Naive B cell (primary cell): ENCODE measurements around the gene CCDC148. TPM values are rescaled to one million over a fixed set of nuclear protein-coding genes. Genes with fewer than 3 reads are reported as not detected.
"Not testable (repeated sequence)": the region's sequence is repeated elsewhere in the genome, so short reads cannot be mapped to it uniquely, and the experiment has no call there.

Experiments used
- ATAC-seq, 2 donors: fragments of 150-1000 bp; cut with Tn5 transposase; 2 replicates each; pipeline ENCODE4 v1.10.0; 2021; ENCODE audit warnings: low read depth in 2 of 2, mild to moderate bottlenecking in 2 of 2, moderate library complexity in 2 of 2
- DNase-seq: peaks from one replicate; pipeline ENCODE4 v3.0.0; 2022
- H3K27ac Mint-ChIP-seq, 6 donors: one replicate each; pipeline ENCODE4 v1.8.0; 2020 to 2022; ENCODE audit warnings: mild to moderate bottlenecking in 6 of 6, mixed read lengths in 6 of 6, moderate library complexity in 5 of 6, inconsistent platforms in 2 of 6
- H3K27me3 Mint-ChIP-seq, 3 donors: one replicate each; pipeline ENCODE4 v1.8.0; 2021 to 2022; ENCODE audit warnings: mixed read lengths in 3 of 3, mild to moderate bottlenecking in 1 of 3
- H3K36me3 Mint-ChIP-seq, 2 donors: one replicate each; pipeline ENCODE4 v1.8.0; 2020 to 2022; ENCODE audit warnings: mixed read lengths in 2 of 2, inconsistent platforms in 1 of 2, mild to moderate bottlenecking in 1 of 2
- H3K4me1 Mint-ChIP-seq, 3 donors: one replicate each; pipeline ENCODE4 v1.8.0; 2020 to 2022; ENCODE audit warnings: mixed read lengths in 3 of 3, inconsistent platforms in 1 of 3, mild to moderate bottlenecking in 1 of 3, moderate library complexity in 1 of 3
- H3K4me3 Mint-ChIP-seq, 8 donors: one replicate each; pipeline ENCODE4 v1.8.0; 2020 to 2022; ENCODE audit warnings: mild to moderate bottlenecking in 8 of 8, mixed read lengths in 8 of 8, moderate library complexity in 8 of 8, inconsistent platforms in 2 of 8
- H3K9me3 Mint-ChIP-seq, 7 donors: one replicate each; pipeline ENCODE4 v1.8.0; 2020 to 2022; ENCODE audit warnings: mixed read lengths in 7 of 7, mild to moderate bottlenecking in 5 of 7, inconsistent platforms in 2 of 7, moderate library complexity in 1 of 7
- polyA plus RNA-seq, 6 donors: library from polyadenylated mRNA; unstranded; fragments of 300-500 nt; fragmentation: Illumina TruSeq; gene quantifications; one replicate each; pipeline ENCODE4 v1.2.3, GENCODE V29; 2021; ENCODE audit warnings: low read depth in 6 of 6

The CCDC148 gene
- polyA plus RNA-seq, 6 donors from 2014 or later = not detected

- H3K36me3 Mint-ChIP-seq, H3K4me3 Mint-ChIP-seq, H3K27ac Mint-ChIP-seq, H3K4me1 Mint-ChIP-seq, H3K9me3 Mint-ChIP-seq, ATAC-seq, DNase-seq, H3K27me3 Mint-ChIP-seq: not testable (repeated sequence)
Observed at GRCh38 chr2:158351466-158351816, 105.1 kb downstream of the CCDC148 start.

DNA sequence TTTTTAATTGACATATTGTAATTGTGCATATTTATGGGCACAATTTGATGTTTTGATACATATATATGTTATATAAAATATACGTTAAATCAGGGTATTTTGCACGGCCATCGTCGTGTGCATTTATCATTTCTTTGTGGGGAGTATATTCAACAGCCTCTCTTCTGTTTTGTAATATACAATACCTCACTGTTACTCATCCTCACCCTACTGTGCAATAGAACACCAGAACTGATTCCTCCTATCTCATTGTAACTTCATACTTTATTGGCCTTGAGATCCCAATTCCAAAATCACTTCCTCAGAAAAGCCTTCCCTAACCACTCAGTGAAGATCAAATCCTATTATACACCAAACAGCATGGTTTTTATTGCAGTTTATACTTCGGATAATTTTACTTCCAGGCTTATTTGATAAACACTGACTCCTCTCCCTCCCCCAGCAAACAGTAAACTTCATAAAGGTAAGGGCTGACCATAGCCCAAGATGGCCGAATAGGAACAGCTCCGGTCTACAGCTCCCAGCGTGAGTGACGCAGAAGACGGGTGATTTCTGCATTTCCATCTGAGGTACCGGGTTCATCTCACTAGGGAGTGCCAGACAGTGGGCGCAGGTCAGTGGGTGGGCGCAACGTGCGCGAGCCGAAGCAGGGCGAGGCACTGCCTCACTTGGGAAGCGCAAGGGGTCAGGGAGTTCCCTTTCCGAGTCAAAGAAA lies 105.6 kb downstream of the CCDC148 start:
- not testable (repeated sequence) for H3K4me1 Mint-ChIP-seq, H3K36me3 Mint-ChIP-seq, H3K27ac Mint-ChIP-seq, H3K4me3 Mint-ChIP-seq, H3K27me3 Mint-ChIP-seq, ATAC-seq, H3K9me3 Mint-ChIP-seq, DNase-seq

- H3K27me3 Mint-ChIP-seq = peaks cover 0 to 3% (median 0%) of the 10 kb centered on the region in 3 donors
- DNase-seq (no peak), ATAC-seq (no peak)
- no peak overlapping the region for H3K4me3 Mint-ChIP-seq
- peaks cover 0 to 2% (median 0%) of the 10 kb centered on the region in 7 donors for H3K9me3 Mint-ChIP-seq
- no peaks in the 10 kb centered on the region for H3K36me3 Mint-ChIP-seq
- H3K4me1 Mint-ChIP-seq = no peaks in the 10 kb centered on the region
- no peak overlapping the region for H3K27ac Mint-ChIP-seq
Observed at GRCh38 chr2:158346032-158346431, 110.5 kb downstream of the CCDC148 start.

DNA sequence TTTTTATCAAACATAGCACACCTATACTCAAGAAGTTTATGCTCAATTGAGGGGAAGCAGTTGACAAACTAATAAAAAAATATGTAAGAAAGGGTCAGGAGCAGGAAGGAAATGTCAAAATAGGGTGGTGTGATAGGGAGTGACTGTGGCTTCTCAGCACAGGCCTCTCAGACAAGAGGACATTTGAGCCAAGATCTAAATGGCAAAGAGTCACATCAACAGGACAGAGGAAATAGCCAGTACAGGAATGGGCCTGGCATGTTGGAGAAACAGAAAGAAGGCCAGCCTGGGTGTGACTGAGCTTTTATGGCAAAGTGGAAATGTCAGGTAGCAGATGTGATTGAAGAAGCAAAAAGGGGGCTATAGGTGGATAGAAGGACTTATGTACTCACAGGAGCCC lies 117.0 kb downstream of the CCDC148 start:
- Mint-ChIP-seq H3K27ac (no peak overlapping the region), H3K4me3 (no peak overlapping the region), H3K9me3 (peaks cover 0 to 7% (median 4%) of the 10 kb centered on the region in 7 donors), H3K4me1 (no peaks in the 10 kb centered on the region), H3K27me3 (peaks cover 3 to 12% (median 9%) of the 10 kb centered on the region in 3 donors), H3K36me3 (no peaks in the 10 kb centered on the region)
- ATAC-seq (no peak), DNase-seq (no peak)

DNA sequence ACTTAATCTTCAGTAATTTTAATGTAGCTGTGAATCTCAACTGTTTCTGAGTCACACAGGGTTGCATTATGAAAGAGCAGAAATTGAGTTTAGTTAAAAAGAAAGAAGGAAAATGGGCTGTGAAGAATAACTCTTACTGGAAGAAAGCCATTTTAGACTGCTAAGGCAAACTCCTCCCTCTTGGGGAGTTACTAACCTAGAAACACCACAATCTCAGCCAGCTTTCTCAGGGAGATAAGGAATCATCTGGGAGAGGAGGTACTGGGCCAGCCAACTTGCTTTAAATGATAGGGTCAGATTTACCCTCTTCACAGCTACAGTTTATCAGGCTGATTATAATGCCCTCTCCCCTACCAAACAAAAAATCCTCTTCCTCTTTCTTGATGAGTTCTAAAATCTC lies 119.5 kb downstream of the CCDC148 start:
- no peak overlapping the region for H3K27ac Mint-ChIP-seq
- H3K9me3 Mint-ChIP-seq = peaks cover 2 to 16% (median 8%) of the 10 kb centered on the region in 7 donors
- DNase-seq (no peak), ATAC-seq (no peak)
- H3K27me3 Mint-ChIP-seq = peaks cover 0 to 20% (median 16%) of the 10 kb centered on the region in 3 donors
- no peaks in the 10 kb centered on the region for H3K4me1 Mint-ChIP-seq
- no peak overlapping the region for H3K4me3 Mint-ChIP-seq
- H3K36me3 Mint-ChIP-seq = no peaks in the 10 kb centered on the region

DNA sequence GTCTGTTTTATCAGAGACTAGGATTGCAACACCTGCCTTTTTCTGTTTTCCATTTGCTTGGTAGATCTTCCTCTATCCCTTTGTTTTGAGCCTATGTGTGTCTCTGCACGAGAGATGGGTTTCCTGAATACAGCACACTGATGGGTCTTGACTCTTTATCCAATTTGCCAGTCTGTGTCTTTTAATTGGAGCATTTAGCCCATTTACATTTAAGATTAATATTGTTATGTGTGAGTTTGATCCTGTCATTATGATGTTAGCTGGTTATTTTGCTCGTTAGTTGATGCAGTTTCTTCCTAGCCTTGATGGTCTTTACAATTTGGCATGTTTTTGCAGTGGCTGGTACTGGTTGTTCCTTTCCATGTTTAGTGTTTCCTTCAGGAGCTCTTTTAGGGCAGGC lies 124.8 kb downstream of the CCDC148 start:
- DNase-seq, H3K27ac Mint-ChIP-seq, H3K36me3 Mint-ChIP-seq, H3K4me3 Mint-ChIP-seq, H3K4me1 Mint-ChIP-seq, ATAC-seq: not testable (repeated sequence)
- H3K9me3 Mint-ChIP-seq = peaks cover 11 to 34% (median 25%) of the 10 kb centered on the region in 7 donors
- H3K27me3 Mint-ChIP-seq = peaks cover 0 to 17% (median 14%) of the 10 kb centered on the region in 3 donors

GRCh38 chr2:158325782-158326340 lies 130.7 kb downstream of the CCDC148 start:
- no peak overlapping the region for H3K27ac Mint-ChIP-seq
- DNase-seq (no peak), ATAC-seq (no peak)
- no peaks in the 10 kb centered on the region for H3K4me1 Mint-ChIP-seq
- H3K36me3 Mint-ChIP-seq = no peaks in the 10 kb centered on the region
- H3K4me3 Mint-ChIP-seq = no peak overlapping the region
- no peaks in the 10 kb centered on the region for H3K27me3 Mint-ChIP-seq
- peaks cover 3 to 19% (median 8%) of the 10 kb centered on the region in 7 donors for H3K9me3 Mint-ChIP-seq

GRCh38 chr2:158325031-158325781 lies 131.3 kb downstream of the CCDC148 start:
- peaks cover 0 to 14% (median 5%) of the 10 kb centered on the region in 7 donors for H3K9me3 Mint-ChIP-seq
- H3K36me3 Mint-ChIP-seq = no peaks in the 10 kb centered on the region
- ATAC-seq (no peak), DNase-seq (no peak)
- H3K27me3 Mint-ChIP-seq = no peaks in the 10 kb centered on the region
- H3K27ac Mint-ChIP-seq = no peak overlapping the region
- H3K4me1 Mint-ChIP-seq = no peaks in the 10 kb centered on the region
- no peak overlapping the region for H3K4me3 Mint-ChIP-seq

DNA sequence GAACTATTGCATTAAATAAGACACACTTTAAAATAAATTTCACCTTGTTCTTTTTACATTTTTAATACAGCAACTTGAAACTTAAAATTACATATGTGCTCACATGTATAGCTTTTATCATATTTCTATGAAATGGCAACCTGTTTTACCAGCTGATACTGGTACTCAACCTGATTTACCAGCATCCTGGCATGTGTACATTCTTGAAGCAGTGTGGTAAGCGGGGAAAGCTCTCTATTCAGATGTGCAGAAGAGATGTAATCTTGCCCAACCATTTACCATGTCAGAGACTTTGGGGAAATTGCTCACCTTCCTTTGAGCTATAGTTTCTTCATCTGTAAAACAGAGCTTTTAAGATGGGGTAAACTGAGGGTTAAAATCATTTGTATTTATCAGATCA lies 133.2 kb downstream of the CCDC148 start:
- DNase-seq = no peak
- Mint-ChIP-seq H3K4me1 (peaks cover 0 to 2% (median 0%) of the 10 kb centered on the region in 3 donors), H3K27me3 (no peaks in the 10 kb centered on the region), H3K27ac (no peak overlapping the region), H3K36me3 (no peaks in the 10 kb centered on the region), H3K4me3 (no peak overlapping the region), H3K9me3 (peaks cover 0 to 14% (median 3%) of the 10 kb centered on the region in 7 donors)
- ATAC-seq = no peak

DNA sequence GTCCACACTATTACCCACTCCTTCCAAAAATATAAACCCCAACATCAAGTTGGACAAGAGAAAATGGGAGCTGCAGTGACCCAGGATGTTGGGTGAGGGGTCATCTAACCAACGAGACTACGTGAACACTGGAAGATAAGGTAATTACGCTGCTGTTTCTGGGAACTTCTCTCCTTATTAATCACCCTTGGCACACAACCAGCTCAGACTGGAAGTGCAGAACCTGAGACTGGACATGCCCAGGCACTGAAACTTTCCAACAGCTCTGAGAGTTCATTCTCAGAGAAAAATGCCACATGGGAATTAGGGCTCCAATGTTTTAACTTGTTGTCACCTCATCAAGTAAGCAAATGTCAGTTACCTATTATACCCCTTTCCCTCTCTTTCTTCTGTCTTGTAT lies 135.3 kb downstream of the CCDC148 start:
- H3K27me3 Mint-ChIP-seq = no peaks in the 10 kb centered on the region
- H3K4me3 Mint-ChIP-seq = no peak overlapping the region
- no peaks in the 10 kb centered on the region for H3K36me3 Mint-ChIP-seq
- peaks cover 0 to 2% (median 0%) of the 10 kb centered on the region in 3 donors for H3K4me1 Mint-ChIP-seq
- no peak for DNase-seq
- ATAC-seq = no peak
- H3K27ac Mint-ChIP-seq = no peak overlapping the region
- no peaks in the 10 kb centered on the region for H3K9me3 Mint-ChIP-seq

DNA sequence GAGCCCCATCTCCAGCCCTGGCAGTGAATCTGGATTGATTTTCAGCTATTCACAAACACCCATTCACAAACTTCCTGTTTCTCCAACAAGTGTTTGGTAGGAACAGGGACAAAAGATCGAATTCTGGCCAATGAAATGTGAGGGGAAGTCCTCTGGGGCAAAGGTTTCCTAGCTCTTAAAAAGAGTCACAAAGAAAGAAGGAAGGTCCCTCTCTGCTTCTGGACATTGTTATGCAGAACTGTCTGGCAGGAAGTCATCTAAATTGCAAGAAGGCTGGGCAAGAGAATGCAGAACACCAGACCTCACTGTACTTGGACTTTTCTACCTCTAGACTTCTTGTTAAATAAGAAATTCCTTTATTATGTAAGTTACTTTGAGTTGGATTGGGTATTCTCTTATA lies 137.3 kb downstream of the CCDC148 start:
- H3K4me1 Mint-ChIP-seq = peaks cover 4 to 10% (median 6%) of the 10 kb centered on the region in 3 donors
- H3K36me3 Mint-ChIP-seq = no peaks in the 10 kb centered on the region
- no peaks in the 10 kb centered on the region for H3K9me3 Mint-ChIP-seq
- no peak overlapping the region for H3K27ac Mint-ChIP-seq
- no peak for DNase-seq
- no peak overlapping the region for H3K4me3 Mint-ChIP-seq
- no peaks in the 10 kb centered on the region for H3K27me3 Mint-ChIP-seq
- no peak for ATAC-seq

DNA sequence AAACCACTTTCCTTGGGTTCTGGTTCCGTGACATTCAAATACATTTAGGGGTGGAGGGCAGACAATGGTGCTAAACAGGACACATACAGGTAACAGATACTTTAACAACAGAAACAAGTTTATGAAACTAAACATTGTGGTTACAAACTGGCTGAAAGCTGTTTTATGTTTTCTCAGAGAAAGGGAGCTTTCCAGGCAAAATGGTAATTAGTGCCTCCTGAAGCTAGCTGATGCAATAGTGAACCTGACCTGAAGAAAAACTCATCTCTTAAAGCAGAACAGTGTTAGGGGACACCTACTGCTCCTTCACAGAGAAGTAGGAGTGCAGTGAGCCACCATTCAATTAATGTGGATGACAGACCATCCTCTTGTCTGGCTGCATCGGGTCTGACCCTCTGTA lies 138.9 kb downstream of the CCDC148 start:
- Mint-ChIP-seq H3K36me3 (no peaks in the 10 kb centered on the region), H3K27me3 (no peaks in the 10 kb centered on the region), H3K4me1 (peaks cover 4 to 10% (median 6%) of the 10 kb centered on the region in 3 donors), H3K27ac (no peak overlapping the region), H3K4me3 (no peak overlapping the region), H3K9me3 (no peaks in the 10 kb centered on the region)
- no peak for ATAC-seq
- DNase-seq = no peak

GRCh38 chr2:158315803-158316414 lies 140.6 kb downstream of the CCDC148 start:
- peak overlapping the region in 4 of 6 donors; percentile 5 to 24 (median 8) for H3K27ac Mint-ChIP-seq
- H3K36me3 Mint-ChIP-seq = no peaks in the 10 kb centered on the region
- no peak for ATAC-seq
- H3K4me3 Mint-ChIP-seq = no peak overlapping the region
- no peak for DNase-seq
- H3K9me3 Mint-ChIP-seq = no peaks in the 10 kb centered on the region
- no peaks in the 10 kb centered on the region for H3K27me3 Mint-ChIP-seq
- peaks cover 4 to 10% (median 6%) of the 10 kb centered on the region in 3 donors for H3K4me1 Mint-ChIP-seq
